ENCODE data around the gene CD300LG. TPM values are rescaled to one million over a fixed set of nuclear protein-coding genes. Genes with fewer than 3 reads are reported as not detected.
A peak's percentile ranks its signal among the peaks of the same experiment; 100 is the strongest.

Gene CD300LG
- total RNA-seq, 8 experiments from 2014 or later: 0.11 to 1.3 (median 0.39) TPM; not detected in 2

DNA sequence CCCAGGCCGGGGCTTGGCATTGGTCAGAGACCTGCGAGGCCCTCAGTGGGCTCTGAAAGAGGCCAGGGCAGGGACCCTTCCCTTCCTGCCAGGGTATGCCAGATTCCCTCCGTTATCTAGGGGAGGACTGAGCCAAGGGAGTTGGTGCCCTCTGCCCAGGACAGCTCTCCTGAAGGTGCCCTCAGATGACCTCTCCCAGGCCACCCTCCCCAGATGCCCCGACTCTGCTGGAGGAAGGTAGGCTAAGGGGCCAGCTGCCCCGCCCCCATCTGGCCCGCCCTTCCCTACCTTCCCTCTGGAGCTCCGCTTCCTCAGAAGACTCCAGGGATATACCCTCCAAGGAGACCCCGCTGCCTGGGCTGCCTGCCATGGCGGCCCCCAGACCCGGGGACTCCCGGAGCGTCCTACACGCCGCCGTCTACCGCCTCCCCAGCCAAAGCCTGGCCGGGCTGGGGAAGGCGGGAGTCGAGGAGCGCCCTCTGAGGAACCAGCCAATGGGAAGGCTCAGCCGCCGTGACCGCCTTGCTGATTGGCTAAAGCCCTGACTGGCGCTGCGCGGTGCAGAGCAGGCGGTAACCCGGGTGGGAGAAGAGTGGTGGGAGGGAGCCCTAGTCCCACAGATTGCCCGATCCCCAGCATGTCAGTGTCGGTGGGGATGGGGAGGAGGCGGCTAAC, 53.3 kb downstream of the CD300LG start:
- peak; percentile 98 to 100 (median 98) for ATAC-seq (replicated peaks in 6 of 8)
- H3K4me1 ChIP-seq (replicated peaks in 1 of 2): peaks cover 22 to 27% of the 10 kb centered on the region in 2 donors
- no peak overlapping the region for H3K27ac ChIP-seq
- peak overlapping the region; percentile 37 to 46 (median 40) for H3K4me3 ChIP-seq
- in situ Hi-C loops (cut with MboI; ENCODE audit: low pct_unique_long_range_greater_than_20kb in 2 of 9, low sequenced_read_pairs in 9 of 9, unreplicated experiment in 9 of 9): no loop called here
- 3 to 5% (median 4%) methylated on average over 4 to 6 of the region's 31 CpGs; no CpG with 5 or more reads in 7 of the 10 experiments for WGBS, 10 experiments

DNA sequence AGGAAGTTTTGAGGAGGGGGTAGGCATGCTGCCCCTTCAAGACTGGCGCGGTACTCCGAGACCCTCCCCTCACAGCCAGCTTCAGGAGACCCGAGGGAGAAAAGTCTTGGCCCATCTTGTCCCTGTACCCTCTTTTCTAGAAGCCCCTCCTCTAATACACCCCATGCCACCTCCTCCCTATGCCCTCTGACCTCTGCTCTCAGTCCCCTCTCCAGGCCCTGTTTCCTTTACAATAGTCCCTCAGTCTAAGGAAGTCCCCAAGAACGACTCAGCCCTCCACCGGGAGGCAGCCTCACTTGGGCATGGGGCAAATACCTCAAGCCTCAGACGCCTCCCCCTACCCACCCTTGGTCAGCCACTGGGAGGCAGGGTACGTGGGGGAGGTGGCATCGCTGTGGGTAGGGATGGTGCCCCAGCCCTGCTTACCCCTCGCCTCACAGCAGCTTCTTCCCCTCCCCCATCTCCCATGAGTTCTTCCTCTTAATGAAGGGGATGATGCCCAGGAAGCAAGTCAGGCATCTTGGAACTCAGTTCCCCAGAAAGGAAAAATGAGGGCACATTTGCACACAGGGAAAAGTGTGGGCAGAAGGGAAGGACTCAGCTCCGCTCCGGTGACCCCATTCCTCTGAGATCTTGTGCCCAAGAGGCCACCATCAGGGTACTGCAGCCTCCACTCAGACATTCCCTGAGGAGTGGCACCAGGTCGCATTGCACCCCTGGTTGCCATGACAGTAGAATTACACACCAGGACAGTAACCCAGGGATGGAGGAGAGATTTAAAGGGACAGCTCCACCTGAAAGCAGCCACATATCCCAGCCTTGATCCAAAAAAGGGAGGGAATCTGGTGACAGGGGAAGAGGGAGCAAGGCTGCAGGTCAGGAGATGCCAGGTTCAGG, 54.1 kb downstream of the CD300LG start:
- in situ Hi-C loops (cut with MboI; ENCODE audit: low pct_unique_long_range_greater_than_20kb in 2 of 9, low sequenced_read_pairs in 9 of 9, unreplicated experiment in 9 of 9): no loop called here
- Histone ChIP-seq H3K4me1 (replicated peaks in 1 of 2) (peaks cover 28 to 32% of the 10 kb centered on the region in 2 donors), H3K4me3 (peak overlapping the region; percentile 37 to 46 (median 40)), H3K27ac (no peak overlapping the region)
- 0 to 100% (median 39%) methylated on average over 1 to 5 of the region's 13 CpGs; no CpG with 5 or more reads in 4 of the 10 experiments for WGBS, 10 experiments
- peak in 6 of 8 experiments; percentile 4 to 25 (median 22) for ATAC-seq (replicated peaks in 6 of 8)

DNA sequence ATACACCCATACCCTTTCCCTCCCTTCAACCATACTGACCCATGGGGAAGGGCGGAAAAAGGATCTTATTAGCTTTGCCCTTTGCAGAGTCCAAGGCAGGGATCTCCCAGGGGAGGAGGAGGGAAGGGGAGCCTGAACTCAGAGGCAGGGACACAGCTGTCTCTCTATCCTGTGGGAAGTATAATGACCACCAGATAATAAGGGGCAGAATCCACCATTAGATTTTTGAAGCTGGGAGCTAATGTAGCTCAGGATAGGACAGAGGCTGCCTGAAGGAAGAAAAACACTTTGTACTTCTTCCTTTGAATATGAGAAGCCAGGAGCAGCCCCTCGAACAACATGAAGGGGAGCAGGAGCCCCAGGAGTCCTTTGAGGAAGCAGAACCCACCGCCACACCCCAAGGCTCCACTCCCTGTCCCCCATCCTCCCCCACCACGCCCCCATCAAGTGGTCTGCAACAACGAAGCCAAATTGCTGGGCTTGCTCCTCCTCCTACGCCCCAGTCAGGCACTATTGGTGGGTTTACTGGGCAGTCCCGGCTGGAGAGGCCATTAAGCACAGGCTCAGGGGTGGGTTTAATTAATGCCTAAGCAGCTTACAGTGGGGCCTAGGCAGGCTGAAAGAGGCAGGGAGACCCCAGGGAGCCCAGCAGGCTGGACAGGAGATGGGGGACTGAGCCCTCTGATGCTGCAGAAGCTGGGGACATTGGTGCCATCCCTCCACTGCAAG, 55.0 kb downstream of the CD300LG start:
- no peak overlapping the region for H3K4me3 ChIP-seq
- in situ Hi-C loops (cut with MboI; ENCODE audit: low pct_unique_long_range_greater_than_20kb in 2 of 9, low sequenced_read_pairs in 9 of 9, unreplicated experiment in 9 of 9): no loop called here

DNA sequence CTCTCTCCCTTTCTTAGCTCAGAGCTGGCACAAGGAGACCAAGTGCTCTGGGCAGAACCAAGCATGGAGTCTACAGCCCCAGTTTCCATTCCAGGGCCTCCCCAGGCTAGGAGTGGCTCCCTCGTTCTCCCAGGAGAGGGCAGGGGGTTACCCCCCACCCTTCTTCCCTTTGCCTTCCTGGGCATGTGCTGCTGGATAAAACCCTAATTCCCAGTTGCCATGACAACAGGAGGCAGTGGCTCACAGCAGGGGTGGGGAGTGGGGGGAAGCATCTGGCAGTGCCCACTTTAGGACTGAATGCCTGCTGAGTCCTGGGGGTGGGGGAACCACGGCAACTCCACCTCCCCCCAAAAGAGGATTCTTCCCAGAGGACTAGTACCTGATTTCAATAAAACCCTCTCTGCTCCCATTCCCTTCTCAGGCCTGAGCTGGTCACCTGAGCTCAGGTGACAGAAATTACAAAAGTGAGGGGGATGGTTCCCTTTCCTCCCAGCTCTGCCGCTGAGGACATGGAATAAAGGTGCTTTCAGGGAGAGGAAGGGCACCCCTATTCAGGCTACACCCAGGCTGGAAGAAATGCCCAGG, 58.5 kb downstream of the CD300LG start:
- Histone ChIP-seq H3K4me1 (replicated peaks in 1 of 2) (peaks cover 26 to 33% of the 10 kb centered on the region in 2 donors), H3K4me3 (peak overlapping the region; percentile 58 to 87 (median 80)), H3K27ac (peak overlapping the region; percentile 81 to 91)
- no peak for ATAC-seq (replicated peaks in 6 of 8)
- in situ Hi-C loops (cut with MboI; ENCODE audit: low pct_unique_long_range_greater_than_20kb in 2 of 9, low sequenced_read_pairs in 9 of 9, unreplicated experiment in 9 of 9): no loop called here
- 0% methylated on average over 2 of the region's 3 CpGs; no CpG with 5 or more reads in 9 of the 10 experiments for WGBS, 10 experiments

More for the DNA sequence above, 55.0 kb downstream of the CD300LG start:
- 33 to 40% (median 40%) methylated on average over 1 to 3 of the region's 7 CpGs; no CpG with 5 or more reads in 7 of the 10 experiments for WGBS, 10 experiments
- Histone ChIP-seq H3K27ac (no peak overlapping the region), H3K4me1 (replicated peaks in 1 of 2) (peaks cover 28 to 32% of the 10 kb centered on the region in 2 donors)
- ATAC-seq (replicated peaks in 6 of 8): no peak

DNA sequence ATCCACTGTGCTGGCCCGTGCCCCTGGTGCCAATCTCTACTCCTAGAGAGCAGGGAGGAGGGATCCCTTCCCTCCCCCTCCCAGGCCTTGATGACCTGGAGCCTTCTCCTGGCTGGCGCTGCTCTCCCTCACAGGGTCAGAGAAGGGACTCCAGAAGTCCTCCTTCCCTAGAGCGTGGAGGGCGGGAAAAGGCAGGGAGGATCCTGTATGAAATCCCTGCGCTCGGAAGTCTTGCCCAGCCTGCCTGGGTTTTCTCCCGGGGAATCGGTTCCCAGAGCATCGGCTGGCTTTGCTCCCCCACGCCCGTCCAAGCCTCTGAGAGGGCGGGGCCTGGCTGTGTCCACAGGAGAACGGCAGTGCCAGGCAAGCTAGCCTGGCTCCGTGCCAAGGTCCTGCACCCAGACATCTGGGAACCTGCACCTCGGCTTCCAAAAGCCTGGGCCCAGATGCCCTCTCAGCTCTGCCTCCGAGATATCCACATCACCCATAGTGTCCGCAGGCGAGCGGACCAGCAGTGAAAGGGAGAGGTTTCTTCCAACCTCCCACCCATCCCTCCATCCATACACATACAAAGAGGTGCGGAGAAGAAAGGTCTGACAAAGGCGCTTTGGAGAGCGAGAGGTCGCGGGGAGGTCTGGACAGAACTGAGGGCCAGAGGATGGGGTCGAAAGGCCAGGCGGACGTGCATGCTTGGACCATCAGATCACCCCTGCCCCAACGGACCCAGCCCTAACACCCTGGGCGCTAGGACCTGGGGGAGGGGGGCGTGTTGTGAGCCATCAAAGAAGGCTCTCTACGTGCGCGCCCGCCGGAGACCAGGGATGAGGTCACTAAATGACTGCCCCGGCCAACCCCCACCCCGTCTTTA, 59.2 kb downstream of the CD300LG start:
- peak overlapping the region; percentile 58 to 87 (median 80) for H3K4me3 ChIP-seq
- in situ Hi-C loops (cut with MboI; ENCODE audit: low pct_unique_long_range_greater_than_20kb in 2 of 9, low sequenced_read_pairs in 9 of 9, unreplicated experiment in 9 of 9): no loop called here
- H3K27ac ChIP-seq: peak overlapping the region; percentile 81 to 91
- 0% methylated on average over 3 to 5 of the region's 37 CpGs; no CpG with 5 or more reads in 5 of the 10 experiments for WGBS, 10 experiments
- ATAC-seq (replicated peaks in 6 of 8): peak; percentile 18 to 83 (median 78)
- H3K4me1 ChIP-seq (replicated peaks in 1 of 2): peaks cover 21 to 28% of the 10 kb centered on the region in 2 donors

DNA sequence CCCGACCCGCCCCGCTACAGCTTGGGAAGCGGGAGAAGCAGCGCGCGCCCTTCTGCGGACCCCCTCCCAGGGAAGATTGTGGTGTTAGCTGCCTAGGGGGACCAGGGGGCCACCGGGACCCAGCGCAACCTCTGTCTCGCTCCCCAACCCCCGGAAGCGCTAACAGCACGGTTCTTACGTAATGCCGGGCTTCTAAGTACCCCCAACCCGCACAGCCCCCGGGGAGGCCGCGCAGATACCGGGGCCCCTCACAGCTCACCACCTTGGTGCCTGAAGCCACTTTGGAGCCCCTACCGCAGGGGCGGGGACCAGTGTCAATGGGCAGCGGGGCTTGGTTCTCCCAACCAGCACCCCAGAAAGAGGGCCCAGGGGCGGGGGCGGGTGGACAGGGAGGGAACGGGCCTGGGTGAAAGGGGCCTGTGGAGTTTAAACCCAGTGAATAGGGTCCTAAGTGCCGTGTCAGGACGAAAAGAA, 60.0 kb downstream of the CD300LG start:
- Histone ChIP-seq H3K27ac (peak overlapping the region; percentile 81 to 91), H3K4me3 (peak overlapping the region; percentile 58 to 87 (median 80)), H3K4me1 (replicated peaks in 1 of 2) (peaks cover 14 to 21% of the 10 kb centered on the region in 2 donors)
- peak in 6 of 8 experiments; percentile 10 to 45 (median 38) for ATAC-seq (replicated peaks in 6 of 8)
- 0% methylated on average over 7 of the region's 29 CpGs; no CpG with 5 or more reads in 9 of the 10 experiments for WGBS, 10 experiments
- in situ Hi-C loops (cut with MboI; ENCODE audit: low pct_unique_long_range_greater_than_20kb in 2 of 9, low sequenced_read_pairs in 9 of 9, unreplicated experiment in 9 of 9): no loop called here

DNA sequence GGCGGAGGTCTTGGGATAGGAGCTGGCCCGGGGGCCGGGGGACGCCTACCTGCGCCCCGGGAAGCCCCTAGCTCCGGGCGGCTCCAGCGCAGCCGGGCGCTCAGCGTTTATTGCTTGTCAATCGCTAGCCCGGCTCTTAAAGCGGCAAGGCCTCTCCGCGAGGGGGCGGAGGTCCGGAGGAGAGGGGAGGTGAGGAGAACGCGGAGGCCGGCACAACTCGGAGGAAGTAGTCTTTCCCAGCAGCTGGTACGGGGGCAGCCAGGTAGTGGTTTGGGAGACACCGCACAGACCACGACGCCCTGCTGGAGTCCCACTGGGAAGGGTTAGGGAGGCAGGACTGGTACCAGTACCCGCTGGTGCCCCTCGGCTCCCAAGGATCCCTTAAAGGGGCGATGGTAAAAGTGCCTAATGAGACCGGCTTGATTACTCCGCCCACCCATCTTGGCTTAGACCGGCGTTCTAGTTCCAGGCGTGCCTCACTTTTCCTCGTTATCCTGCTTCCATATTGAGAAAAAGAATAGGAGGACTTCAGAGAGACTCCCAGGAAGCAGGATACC, 60.5 kb downstream of the CD300LG start, which contains the start of gene MPP2:
MPP2 (minus strand) TSS at position 112 of the 557 bp plus-strand sequence. CDS start 3,076 bp downstream, outside the sequence.
- in situ Hi-C loops (cut with MboI; ENCODE audit: low pct_unique_long_range_greater_than_20kb in 2 of 9, low sequenced_read_pairs in 9 of 9, unreplicated experiment in 9 of 9): no loop called here

DNA sequence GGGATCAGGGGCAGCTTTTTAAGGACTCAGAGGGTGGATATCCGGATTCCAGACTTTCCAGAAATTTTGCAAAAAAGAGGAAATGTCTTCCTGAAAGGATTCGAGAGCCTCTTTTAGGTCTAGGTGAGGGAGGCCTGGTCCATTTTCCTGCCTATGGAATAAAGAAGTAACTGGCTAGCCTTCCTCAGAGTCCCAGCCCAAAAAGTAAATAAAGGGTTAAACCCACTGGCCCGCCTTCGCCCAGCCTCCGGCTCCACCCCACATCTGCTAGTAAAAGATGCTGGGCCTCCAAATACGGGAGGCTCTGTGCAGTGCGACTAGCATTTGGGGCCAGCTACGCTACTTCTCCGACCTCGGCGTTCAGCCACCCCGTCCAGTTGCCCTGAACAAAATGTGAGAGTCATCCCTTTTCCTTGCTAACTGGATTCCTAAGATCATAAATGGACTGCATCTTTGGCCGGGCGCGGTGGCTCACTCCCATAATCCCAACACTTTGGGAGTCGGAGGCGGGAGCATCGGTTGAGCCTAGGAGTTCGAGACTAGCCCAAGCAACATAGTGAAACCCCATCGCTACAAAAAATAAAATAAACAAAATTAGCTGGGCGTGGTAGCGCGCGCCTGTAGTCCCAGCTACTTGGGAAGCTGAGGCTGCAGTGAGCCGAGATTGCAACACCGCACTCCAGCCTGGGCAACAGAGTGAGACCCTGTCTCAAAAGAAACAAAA, 61.2 kb downstream of the CD300LG start:
- H3K27ac ChIP-seq: peak overlapping the region in 1 of 2 donors; percentile 91

More for the DNA sequence above, 60.5 kb downstream of the CD300LG start, which contains the start of gene MPP2:
- WGBS, 10 experiments: 0 to 4% (median 0%) methylated on average over 1 to 8 of the region's 36 CpGs; no CpG with 5 or more reads in 5 of the 10 experiments
- peak within 1 kb of the TSS; percentile 58 to 87 (median 80) for H3K4me3 ChIP-seq
- ATAC-seq (replicated peaks in 6 of 8): peak; percentile 50 to 80 (median 66)
- H3K27ac ChIP-seq: peak within 1 kb of the TSS; percentile 81 to 91
- peaks cover 13 to 16% of the 10 kb centered on the region in 2 donors for H3K4me1 ChIP-seq (replicated peaks in 1 of 2)

DNA sequence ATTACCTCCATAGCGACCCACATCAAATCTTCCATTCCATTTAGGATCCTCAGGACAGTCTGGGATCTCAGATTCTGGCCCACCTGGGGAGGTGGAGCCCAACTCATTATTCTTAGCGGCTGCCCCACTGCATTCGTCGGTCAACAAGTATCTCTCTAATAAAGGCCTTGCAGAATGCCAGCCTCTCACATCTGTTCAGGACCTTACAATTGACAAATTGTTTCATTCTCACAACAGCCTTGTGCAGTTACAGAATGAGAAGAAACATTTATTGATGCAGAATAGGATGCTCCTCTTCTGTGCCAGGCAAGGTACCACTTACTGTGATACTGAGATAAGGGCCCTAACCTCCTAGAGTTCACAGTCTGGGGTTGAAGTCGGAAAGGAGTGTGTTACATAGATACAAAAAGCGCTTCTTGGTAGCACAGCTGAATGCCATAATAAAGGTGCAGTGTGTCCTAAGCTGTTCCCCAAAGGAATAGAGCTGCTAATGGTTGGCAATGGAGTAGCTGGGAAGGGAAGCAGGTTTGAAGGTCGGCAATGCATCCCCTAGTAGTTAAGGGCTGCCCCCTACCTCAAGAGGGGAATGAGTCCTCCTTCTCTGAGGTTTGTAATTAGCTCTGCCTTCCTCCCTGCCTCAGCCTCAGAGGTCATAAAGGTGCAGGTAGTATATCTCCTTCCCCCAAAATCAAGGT, 62.7 kb downstream of the CD300LG start:
- in situ Hi-C loops (cut with MboI; ENCODE audit: low pct_unique_long_range_greater_than_20kb in 2 of 9, low sequenced_read_pairs in 9 of 9, unreplicated experiment in 9 of 9): no loop called here
- Histone ChIP-seq H3K4me1 (replicated peaks in 1 of 2) (peaks cover 13 to 14% of the 10 kb centered on the region in 2 donors), H3K27ac (no peak overlapping the region), H3K4me3 (no peak overlapping the region)
- 30 to 100% (median 58%) methylated on average over 1 to 7 of the region's 7 CpGs; no CpG with 5 or more reads in 2 of the 10 experiments for WGBS, 10 experiments
- ATAC-seq (replicated peaks in 6 of 8): no peak

More for the DNA sequence above, 61.2 kb downstream of the CD300LG start:
- WGBS, 10 experiments: 0 to 37% (median 8%) methylated on average over 2 to 19 of the region's 26 CpGs; no CpG with 5 or more reads in 3 of the 10 experiments
- peak; percentile 31 to 64 (median 37) for ATAC-seq (replicated peaks in 6 of 8)
- Histone ChIP-seq H3K4me3 (peak overlapping the region; percentile 58 to 87 (median 80)), H3K4me1 (replicated peaks in 1 of 2) (peaks cover 13 to 14% of the 10 kb centered on the region in 2 donors)
- in situ Hi-C loops (cut with MboI; ENCODE audit: low pct_unique_long_range_greater_than_20kb in 2 of 9, low sequenced_read_pairs in 9 of 9, unreplicated experiment in 9 of 9): no loop called here

DNA sequence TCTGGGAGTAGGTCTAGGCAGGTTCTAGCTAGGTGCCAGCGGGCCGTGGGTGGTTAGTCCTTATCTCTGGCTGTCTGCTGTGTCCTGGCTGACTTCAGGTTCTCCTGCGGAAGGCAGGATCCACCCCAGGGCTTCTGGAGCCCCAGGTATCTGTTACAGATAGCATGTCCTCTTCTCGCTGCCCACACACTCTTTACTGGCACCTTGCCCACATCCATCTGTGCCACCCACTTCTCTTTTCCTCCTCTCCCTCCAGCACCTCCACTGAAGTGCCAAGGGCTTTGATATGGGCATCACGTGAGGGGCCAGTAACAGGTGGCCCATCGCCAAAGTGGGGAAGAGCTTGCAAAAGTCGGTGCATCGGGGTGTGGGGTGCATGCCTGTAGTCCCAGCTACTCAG, 64.9 kb downstream of the CD300LG start:
- WGBS, 10 experiments: 38 to 100% (median 64%) methylated on average over 1 to 6 of the region's 8 CpGs; no CpG with 5 or more reads in 2 of the 10 experiments
- in situ Hi-C loops (cut with MboI; ENCODE audit: low pct_unique_long_range_greater_than_20kb in 2 of 9, low sequenced_read_pairs in 9 of 9, unreplicated experiment in 9 of 9): no loop called here
- no peak overlapping the region for H3K4me3 ChIP-seq
- H3K27ac ChIP-seq: no peak overlapping the region
- H3K4me1 ChIP-seq (replicated peaks in 1 of 2): peaks cover 3 to 5% of the 10 kb centered on the region in 2 donors
- no peak for ATAC-seq (replicated peaks in 6 of 8)

Data from motor neuron (in vitro differentiated cells).